Lower leg skin (tissue), 3 donors: ENCODE measurements around the gene PPP2R5A.

Experiments used
- CTCF ChIP-seq, 3 donors: fragments of 450-650 bp; IDR thresholded peaks; one replicate each; pipeline ENCODE4 v1.5.1; 2016; ENCODE audit warnings: antibody characterized with exemption in 3 of 3, mild to moderate bottlenecking in 3 of 3, moderate library complexity in 2 of 3
- POLR2A ChIP-seq, 2 donors: fragments of 450-650 bp; IDR thresholded peaks; one replicate each; pipeline ENCODE4 v1.6.1; 2016 to 2017; ENCODE audit warnings: antibody characterized with exemption in 2 of 2, mild to moderate bottlenecking in 1 of 2, moderate library complexity in 1 of 2

- TF ChIP-seq CTCF (IDR thresholded peaks at IDR 0.05) (peak in 1 of 3 donors; percentile 66), POLR2A (IDR thresholded peaks at IDR 0.05) (no peak)
Observed at GRCh38 chr1:212368073-212368484, 82.9 kb downstream of the PPP2R5A start.
